GM23248 (cell line): ENCODE data around the gene ZNF692.

Experiments used
- EZH2 ChIP-seq: fragments of 200-600 bp; sonication (generic); IDR thresholded peaks from 2 replicates; pipeline ENCODE4 v1.6.1; 2018; ENCODE audit warnings: antibody characterized with exemption, mild to moderate bottlenecking; ENCODE audit not compliant: insufficient read depth, poor library complexity, severe bottlenecking
- EZH2phosphoT487 ChIP-seq: fragments of 200-600 bp; sonication (generic); IDR thresholded peaks from 2 replicates; pipeline ENCODE4 v1.6.1; 2018; ENCODE audit warnings: antibody characterized with exemption, moderate library complexity, mild to moderate bottlenecking, low read depth; ENCODE audit not compliant: insufficient read depth

GRCh38 chr1:248814351-248814750 is 44.5 kb downstream of the ZNF692 start:
- no peak for TF ChIP-seq EZH2
- TF ChIP-seq EZH2phosphoT487: no peak
